Lower lobe of right lung (tissue), 2 donors: ENCODE measurements around the gene SLC16A11. TPM values are rescaled to one million over a fixed set of nuclear protein-coding genes. Genes with fewer than 3 reads are reported as not detected.
A peak's percentile ranks its signal among the peaks of the same experiment; 100 is the strongest.

Source experiments
- ATAC-seq, 2 donors: fragments of 200-7000 bp; cut with Tn5 transposase; one replicate each; pipeline ENCODE4 v1.9.1; 2020 to 2022; ENCODE audit warnings: mild to moderate bottlenecking in 2 of 2, moderate library complexity in 2 of 2
- DNase-seq: peaks from one replicate; pipeline ENCODE4 v3.0.0-alpha.2; 2020
- H3K27ac ChIP-seq: fragments of 200-600 bp; one replicate; pipeline ENCODE4 v1.8.0; 2022
- H3K27me3 ChIP-seq: fragments of 200-600 bp; one replicate; pipeline ENCODE4 v1.8.0; 2022; ENCODE audit warnings: low read depth
- H3K36me3 ChIP-seq: fragments of 200-600 bp; one replicate; pipeline ENCODE4 v1.8.0; 2022; ENCODE audit warnings: mild to moderate bottlenecking
- H3K4me1 ChIP-seq: fragments of 200-600 bp; one replicate; pipeline ENCODE4 v1.8.0; 2022
- H3K4me3 ChIP-seq: fragments of 200-600 bp; one replicate; pipeline ENCODE4 v1.8.0; 2022; ENCODE audit warnings: mild to moderate bottlenecking
- H3K9me3 ChIP-seq: fragments of 200-600 bp; one replicate; pipeline ENCODE4 v1.8.0; 2022
- CTCF ChIP-seq: fragments of 200-600 bp; IDR thresholded peaks from one replicate; pipeline ENCODE4 v1.8.0; 2022; ENCODE audit warnings: antibody characterized with exemption, mild to moderate bottlenecking
- intact Hi-C: fragments of 100-400 bp; cut with DNase I; formaldehyde crosslinking; loops from one replicate; pipeline ENCODE4 v1.11.0; 2022
- total RNA-seq: library from RNA; stranded (reverse); fragmentation: NEBNext Ultra II Directional; extraction: Animal tissue kit (Norgen Biotek cat#: 25700); gene quantifications from one replicate; pipeline ENCODE4 v1.2.1, GENCODE V29; 2021
- donor health status: DM: no; HTN: yes; CAD: no; lungs with severe emphysema.

The SLC16A11 gene
- total RNA-seq, 1 donor from 2014 or later, result 7.7 TPM

GRCh38 chr17:7081341-7082062 is 37.6 kb upstream of the SLC16A11 start:
- TF ChIP-seq CTCF, result no peak
- DNase-seq (peak; percentile 39), ATAC-seq (peak; percentile 27 to 46)
- Histone ChIP-seq H3K4me1 (peaks cover 14% of the 10 kb centered on the region), H3K27ac (no peak overlapping the region), H3K27me3 (no peaks in the 10 kb centered on the region), H3K4me3 (no peak overlapping the region), H3K9me3 (no peaks in the 10 kb centered on the region), H3K36me3 (no peaks in the 10 kb centered on the region)
- intact Hi-C loops, result no loop called here

- DNase-seq, result peak; percentile 33
- peak; percentile 35 to 71 for ATAC-seq
- Histone ChIP-seq H3K27ac (peak overlapping the region; percentile 46), H3K9me3 (no peaks in the 10 kb centered on the region), H3K36me3 (no peaks in the 10 kb centered on the region), H3K4me1 (peaks cover 14% of the 10 kb centered on the region), H3K4me3 (peak overlapping the region; percentile 21), H3K27me3 (no peaks in the 10 kb centered on the region)
- no peak for TF ChIP-seq CTCF
- intact Hi-C loops, result no loop called here
These were observed 36.7 kb upstream of the SLC16A11 start for GRCh38 chr17:7080456-7081041.

- H3K9me3 ChIP-seq, result no peaks in the 10 kb centered on the region
- peak within 1 kb of the TSS; percentile 46 for H3K27ac ChIP-seq
- ATAC-seq (peak; percentile 63 to 75), DNase-seq (no peak)
- no peak for TF ChIP-seq CTCF
- intact Hi-C loops, result no loop called here
- H3K4me3 ChIP-seq, result peak within 1 kb of the TSS; percentile 21
- H3K4me1 ChIP-seq, result peaks cover 14% of the 10 kb centered on the region
- no peaks in the 10 kb centered on the region for H3K27me3 ChIP-seq
- no peaks in the 10 kb centered on the region for H3K36me3 ChIP-seq
These were observed 35.9 kb upstream of the SLC16A11 start, which contains the start of gene CLEC10A for GRCh38 chr17:7079581-7080455. TSS of gene CLEC10A (minus strand) at chr17:7080251. CDS start at chr17:7078812, 1,439 bp downstream.

- Histone ChIP-seq H3K9me3 (no peaks in the 10 kb centered on the region), H3K27me3 (no peaks in the 10 kb centered on the region), H3K4me1 (peaks cover 14% of the 10 kb centered on the region), H3K27ac (no peak overlapping the region), H3K4me3 (no peak overlapping the region), H3K36me3 (no peaks in the 10 kb centered on the region)
- ATAC-seq (no peak), DNase-seq (no peak)
- no peak for TF ChIP-seq CTCF
- intact Hi-C loops, result no loop called here
These were observed 34.8 kb upstream of the SLC16A11 start for GRCh38 chr17:7078711-7079110.

GRCh38 chr17:7077911-7078546 is 34.1 kb upstream of the SLC16A11 start:
- TF ChIP-seq CTCF, result no peak
- Histone ChIP-seq H3K4me1 (peaks cover 14% of the 10 kb centered on the region), H3K9me3 (no peaks in the 10 kb centered on the region), H3K27ac (no peak overlapping the region), H3K27me3 (no peaks in the 10 kb centered on the region), H3K4me3 (no peak overlapping the region), H3K36me3 (no peaks in the 10 kb centered on the region)
- intact Hi-C loops, result no loop called here
- ATAC-seq (no peak), DNase-seq (no peak)
